Activated CD4-positive, CD25-positive, alpha-beta regulatory T cell treated with anti-CD3 and anti-CD28 coated beads, Interleukin-2, amount 50 U/mL, for 16 hours (primary cell): Measurements from ENCODE around the gene MYPOP.

ENCODE experiments used
- DNase-seq: peaks from one replicate; pipeline ENCODE4 v3.0.0-alpha.2; 2020; ENCODE audit warnings: low read depth, low spot score

Gene MYPOP

GRCh38 chr19:45901912-45902650, at the start of gene MYPOP:
TSS of gene MYPOP (minus strand) at chr19:45902613. CDS start at chr19:45901773, 840 bp downstream.
- no peak for DNase-seq

- no peak for DNase-seq
Observed at GRCh38 chr19:45947926-45948325, 45.5 kb upstream of the MYPOP start.

GRCh38 chr19:45940515-45940805, 38.0 kb upstream of the MYPOP start:
- no peak for DNase-seq

GRCh38 chr19:45939792-45940514, 37.5 kb upstream of the MYPOP start:
- no peak for DNase-seq

GRCh38 chr19:45938733-45939319, 36.4 kb upstream of the MYPOP start:
- no peak for DNase-seq

- DNase-seq, result no peak
Observed at GRCh38 chr19:45935267-45935666, 32.9 kb upstream of the MYPOP start.

GRCh38 chr19:45934551-45935230, 32.3 kb upstream of the MYPOP start:
- DNase-seq, result no peak

- DNase-seq, result no peak
Observed at GRCh38 chr19:45933759-45934158, 31.3 kb upstream of the MYPOP start.

- DNase-seq, result no peak
Observed at GRCh38 chr19:45931055-45931454, 28.6 kb upstream of the MYPOP start.

GRCh38 chr19:45929247-45929646, 26.8 kb upstream of the MYPOP start:
- DNase-seq, result no peak

- peak; percentile 72 for DNase-seq
Observed at GRCh38 chr19:45927565-45928261, 25.3 kb upstream of the MYPOP start.

- no peak for DNase-seq
Observed at GRCh38 chr19:45924891-45925447, 22.6 kb upstream of the MYPOP start.

GRCh38 chr19:45922281-45922680, 19.9 kb upstream of the MYPOP start:
- no peak for DNase-seq

GRCh38 chr19:45920458-45920857, 18.0 kb upstream of the MYPOP start:
- no peak for DNase-seq

GRCh38 chr19:45919678-45920077, 17.3 kb upstream of the MYPOP start:
- DNase-seq, result no peak

- no peak for DNase-seq
Observed at GRCh38 chr19:45918721-45919120, 16.3 kb upstream of the MYPOP start.

GRCh38 chr19:45917421-45918091, 15.1 kb upstream of the MYPOP start:
- no peak for DNase-seq

GRCh38 chr19:45913874-45914830, 11.7 kb upstream of the MYPOP start, which contains the start of gene NANOS2:
TSS of gene NANOS2 (minus strand) at chr19:45914778. CDS start at chr19:45914693, 85 bp downstream.
- DNase-seq, result no peak

- DNase-seq, result no peak
Observed at GRCh38 chr19:45911291-45911690, 8.9 kb upstream of the MYPOP start.

- no peak for DNase-seq
Observed at GRCh38 chr19:45908956-45909355, 6.5 kb upstream of the MYPOP start.
